Lower leg skin (tissue), 4 donors: Measurements from ENCODE around the gene RAB11FIP4. TPM values are rescaled to one million over a fixed set of nuclear protein-coding genes. Genes with fewer than 3 reads are reported as not detected.
"Not testable (repeated sequence)": the region's sequence is repeated elsewhere in the genome, so short reads cannot be mapped to it uniquely, and the experiment has no call there.

Experiments
- DNase-seq, 2 donors: peaks; one replicate each; pipeline ENCODE4 v3.0.0-alpha.2; 2019; ENCODE audit warnings: low spot score in 2 of 2
- H3K4me3 ChIP-seq: fragments of 200-600 bp; sonication (generic); 2 replicates; pipeline ENCODE4 v1.5.1; 2017; ENCODE audit warnings: mild to moderate bottlenecking, low read depth; ENCODE audit not compliant: poor library complexity, severe bottlenecking
- POLR2A ChIP-seq, 2 donors: fragments of 450-650 bp; IDR thresholded peaks; one replicate each; pipeline ENCODE4 v1.6.1; 2016 to 2017; ENCODE audit warnings: antibody characterized with exemption in 2 of 2, mild to moderate bottlenecking in 1 of 2, moderate library complexity in 1 of 2
- WGBS, 2 donors: methylation state at CpG; one replicate each; pipeline ENCODE4 v1.1.5; 2018; 5-methylcytosine and 5-hydroxymethylcytosine counted together
- intact Hi-C: fragments of 100-400 bp; cut with DNase I; formaldehyde crosslinking; loops from one replicate; pipeline ENCODE4 v1.15.0; 2023; ENCODE audit warnings: low total_unique reads
- total RNA-seq, 4 donors: library from RNA; depleted of rRNA; stranded (reverse); fragments of >200 nt; gene quantifications; one replicate each; pipeline ENCODE4 v1.1.0, GENCODE V29; 2016
- TF ChIP-seq, protein P1 (sequence below), 3 donors: fragments of 450-650 bp; IDR thresholded peaks; one replicate each; pipeline ENCODE4 v1.5.1; 2016; ENCODE audit warnings: antibody characterized with exemption in 3 of 3, mild to moderate bottlenecking in 3 of 3, moderate library complexity in 2 of 3

Gene RAB11FIP4, protein sequence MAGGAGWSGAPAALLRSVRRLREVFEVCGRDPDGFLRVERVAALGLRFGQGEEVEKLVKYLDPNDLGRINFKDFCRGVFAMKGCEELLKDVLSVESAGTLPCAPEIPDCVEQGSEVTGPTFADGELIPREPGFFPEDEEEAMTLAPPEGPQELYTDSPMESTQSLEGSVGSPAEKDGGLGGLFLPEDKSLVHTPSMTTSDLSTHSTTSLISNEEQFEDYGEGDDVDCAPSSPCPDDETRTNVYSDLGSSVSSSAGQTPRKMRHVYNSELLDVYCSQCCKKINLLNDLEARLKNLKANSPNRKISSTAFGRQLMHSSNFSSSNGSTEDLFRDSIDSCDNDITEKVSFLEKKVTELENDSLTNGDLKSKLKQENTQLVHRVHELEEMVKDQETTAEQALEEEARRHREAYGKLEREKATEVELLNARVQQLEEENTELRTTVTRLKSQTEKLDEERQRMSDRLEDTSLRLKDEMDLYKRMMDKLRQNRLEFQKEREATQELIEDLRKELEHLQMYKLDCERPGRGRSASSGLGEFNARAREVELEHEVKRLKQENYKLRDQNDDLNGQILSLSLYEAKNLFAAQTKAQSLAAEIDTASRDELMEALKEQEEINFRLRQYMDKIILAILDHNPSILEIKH
- 10 to 100 TPM; 27.4 to 62.8 (median 34.1) TPM for total RNA-seq

DNA sequence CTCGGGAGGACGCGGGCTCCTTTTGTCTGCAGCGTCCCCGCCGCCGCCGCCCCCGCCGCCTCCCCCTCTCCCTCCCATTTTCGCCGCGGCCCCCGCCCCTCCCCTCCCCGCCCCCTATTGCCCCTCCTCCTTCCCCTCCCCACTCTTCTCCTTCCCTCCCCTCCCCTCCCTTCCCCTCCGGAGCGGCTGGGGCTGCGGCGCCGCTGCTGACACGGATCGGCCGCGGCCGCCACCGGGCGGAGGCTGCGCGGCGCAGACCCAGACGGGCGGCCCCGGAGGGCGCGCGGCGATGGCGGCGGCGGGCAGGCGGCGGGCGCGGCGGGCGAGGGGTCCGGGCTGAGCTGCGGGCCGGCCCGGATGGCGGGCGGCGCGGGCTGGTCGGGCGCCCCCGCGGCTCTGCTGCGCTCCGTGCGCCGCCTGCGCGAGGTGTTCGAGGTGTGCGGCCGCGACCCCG, at the start of gene RAB11FIP4:
TSS of gene RAB11FIP4 (plus strand) at position 180 of the 454 bp plus-strand sequence. CDS start at position 358, 178 bp downstream.
- intact Hi-C loops, result no loop called here
- 0% methylated on average over 6 of the region's 69 CpGs; no CpG with 5 or more reads in 1 of the 2 donors for WGBS, 2 donors
- no peak for TF ChIP-seq POLR2A (IDR thresholded peaks at IDR 0.05)
- TF ChIP-seq, protein P1, sequence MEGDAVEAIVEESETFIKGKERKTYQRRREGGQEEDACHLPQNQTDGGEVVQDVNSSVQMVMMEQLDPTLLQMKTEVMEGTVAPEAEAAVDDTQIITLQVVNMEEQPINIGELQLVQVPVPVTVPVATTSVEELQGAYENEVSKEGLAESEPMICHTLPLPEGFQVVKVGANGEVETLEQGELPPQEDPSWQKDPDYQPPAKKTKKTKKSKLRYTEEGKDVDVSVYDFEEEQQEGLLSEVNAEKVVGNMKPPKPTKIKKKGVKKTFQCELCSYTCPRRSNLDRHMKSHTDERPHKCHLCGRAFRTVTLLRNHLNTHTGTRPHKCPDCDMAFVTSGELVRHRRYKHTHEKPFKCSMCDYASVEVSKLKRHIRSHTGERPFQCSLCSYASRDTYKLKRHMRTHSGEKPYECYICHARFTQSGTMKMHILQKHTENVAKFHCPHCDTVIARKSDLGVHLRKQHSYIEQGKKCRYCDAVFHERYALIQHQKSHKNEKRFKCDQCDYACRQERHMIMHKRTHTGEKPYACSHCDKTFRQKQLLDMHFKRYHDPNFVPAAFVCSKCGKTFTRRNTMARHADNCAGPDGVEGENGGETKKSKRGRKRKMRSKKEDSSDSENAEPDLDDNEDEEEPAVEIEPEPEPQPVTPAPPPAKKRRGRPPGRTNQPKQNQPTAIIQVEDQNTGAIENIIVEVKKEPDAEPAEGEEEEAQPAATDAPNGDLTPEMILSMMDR (IDR thresholded peaks at IDR 0.05), result no peak
- DNase-seq, result peak; percentile 5 to 77
- peak within 1 kb of the TSS; percentile 7 for H3K4me3 ChIP-seq

DNA sequence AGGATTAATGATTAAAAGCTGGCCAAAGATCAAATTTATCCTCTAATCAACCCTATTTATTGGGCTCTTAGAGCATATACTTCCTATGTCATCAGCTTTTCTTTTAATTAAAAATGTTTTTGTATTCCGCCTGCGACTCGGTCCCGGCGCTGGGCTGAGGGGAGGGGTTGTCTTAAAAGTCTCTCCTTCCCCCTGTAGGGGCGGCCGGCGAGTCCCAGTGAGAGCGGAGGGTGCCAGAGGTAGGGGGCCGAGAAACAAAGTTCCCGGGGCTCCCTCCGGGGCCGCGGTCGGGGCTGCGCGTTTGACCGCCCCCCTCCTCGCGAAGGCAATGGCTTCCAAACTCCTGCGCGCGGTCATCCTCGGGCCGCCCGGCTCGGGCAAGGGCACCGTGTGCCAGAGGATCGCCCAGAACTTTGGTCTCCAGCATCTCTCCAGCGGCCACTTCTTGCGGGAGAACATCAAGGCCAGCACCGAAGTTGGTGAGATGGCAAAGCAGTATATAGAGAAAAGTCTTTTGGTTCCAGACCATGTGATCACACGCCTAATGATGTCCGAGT, 46.2 kb upstream of the RAB11FIP4 start:
- DNase-seq, intact Hi-C loops, H3K4me3 ChIP-seq: not testable (repeated sequence)
- WGBS, 2 donors, result 93 to 96% methylated on average over 13 to 16 of the region's 34 CpGs

DNA sequence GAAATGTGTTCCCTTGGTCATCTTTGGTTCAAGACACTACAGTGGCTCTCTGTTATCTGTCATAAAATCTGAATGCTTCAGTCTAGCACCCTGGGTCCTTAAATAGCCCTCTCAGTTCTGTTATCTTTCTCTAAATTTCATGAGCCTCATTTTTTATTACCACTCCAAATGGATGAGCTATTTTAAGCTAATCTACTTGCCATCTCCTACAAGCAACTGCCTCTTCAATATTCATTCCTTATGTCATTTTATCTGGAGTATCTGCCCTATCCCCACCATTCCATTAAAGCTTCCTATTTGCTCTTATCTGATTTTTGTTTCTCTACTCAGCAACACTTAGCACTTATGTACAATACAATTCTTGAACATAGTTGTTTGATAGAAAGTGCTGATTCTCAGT, 42.0 kb upstream of the RAB11FIP4 start:
- DNase-seq, result no peak
- no peak overlapping the region for H3K4me3 ChIP-seq
- no peak for TF ChIP-seq POLR2A (IDR thresholded peaks at IDR 0.05)
- TF ChIP-seq, protein P1 (IDR thresholded peaks at IDR 0.05), result no peak
- intact Hi-C loops, result no loop called here

DNA sequence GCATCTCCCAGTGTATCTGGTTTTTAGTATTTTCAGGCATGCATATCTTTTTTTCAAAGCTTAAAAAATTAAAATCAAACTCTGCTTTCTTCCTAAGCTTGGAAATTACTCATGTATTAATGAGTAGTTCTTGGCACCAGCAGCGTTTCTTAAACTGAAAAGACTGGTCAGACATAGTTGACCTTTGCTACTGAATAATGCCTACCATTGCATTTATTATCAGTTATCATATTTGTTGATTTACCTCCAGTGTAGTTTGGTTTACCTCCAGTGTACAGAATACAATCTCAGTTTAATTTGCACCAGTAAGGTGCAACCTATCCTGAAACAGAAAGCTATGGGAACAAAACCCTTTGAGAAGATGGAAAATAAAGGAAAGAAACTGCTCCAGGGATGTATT, 35.5 kb upstream of the RAB11FIP4 start:
- no peak overlapping the region for H3K4me3 ChIP-seq
- DNase-seq, result no peak
- intact Hi-C loops, result no loop called here
- TF ChIP-seq POLR2A (IDR thresholded peaks at IDR 0.05), result no peak
- TF ChIP-seq, protein P1 (IDR thresholded peaks at IDR 0.05), result no peak
- 54 to 69% methylated on average over 1 of the region's 1 CpG for WGBS, 2 donors

DNA sequence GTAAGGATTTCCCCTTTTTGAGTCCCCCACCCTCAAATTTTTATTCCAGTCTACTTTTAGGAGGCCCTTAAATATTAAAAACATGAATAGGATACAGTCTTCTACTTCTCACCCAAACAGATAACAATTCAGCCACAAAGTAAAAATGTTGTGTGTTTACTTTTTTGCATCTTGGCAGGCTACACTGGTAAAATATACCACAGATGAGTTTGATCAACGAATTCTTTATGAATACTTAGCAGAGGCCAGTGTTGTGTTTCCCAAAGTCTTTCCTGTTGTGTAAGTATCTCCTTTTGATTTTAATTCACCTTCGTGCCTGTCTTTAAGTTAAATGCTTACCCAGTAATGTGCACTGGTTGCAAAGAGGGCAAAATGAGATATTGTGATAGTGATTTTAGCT, 34.4 kb upstream of the RAB11FIP4 start:
- H3K4me3 ChIP-seq, result no peak overlapping the region
- intact Hi-C loops, result no loop called here
- WGBS, 2 donors, result 65 to 72% methylated on average over 2 of the region's 2 CpGs
- TF ChIP-seq, protein P1 (IDR thresholded peaks at IDR 0.05), result no peak
- DNase-seq, result no peak

DNA sequence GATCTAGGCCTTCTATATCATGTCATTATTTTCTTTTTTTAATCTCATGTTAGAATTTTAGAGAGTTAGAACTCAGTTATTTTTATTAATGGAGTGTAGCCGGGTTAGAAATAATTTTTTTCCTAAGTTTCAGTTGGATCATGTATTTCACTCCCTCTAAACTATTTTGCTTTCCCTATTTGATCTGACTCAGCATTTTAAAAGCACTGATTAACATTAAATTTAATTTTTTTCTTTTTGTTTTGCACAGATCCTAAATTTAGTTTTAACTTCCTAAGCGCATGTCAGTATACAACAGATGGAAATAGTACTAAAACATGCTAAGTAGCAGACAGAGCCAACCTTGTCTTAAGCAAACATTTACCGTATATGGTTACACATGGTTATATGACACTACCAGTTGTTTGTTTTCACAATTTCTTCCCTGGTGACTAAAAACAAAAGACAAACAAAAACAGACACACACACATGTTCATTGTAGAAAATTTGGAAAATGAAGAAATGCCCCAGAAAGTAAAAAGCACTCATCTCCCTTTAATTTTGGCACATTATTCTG, 33.6 kb upstream of the RAB11FIP4 start:
- TF ChIP-seq, protein P1 (IDR thresholded peaks at IDR 0.05), result no peak
- TF ChIP-seq POLR2A (IDR thresholded peaks at IDR 0.05), result no peak
- WGBS, 2 donors, result 79 to 84% methylated on average over 3 of the region's 3 CpGs
- intact Hi-C loops, result no loop called here
- no peak overlapping the region for H3K4me3 ChIP-seq
- no peak for DNase-seq
